GM21576 (cell line): Measurements from ENCODE around the gene PUS1.

Experiments
- ATAC-seq: cut with Tn5 transposase; IDR thresholded peaks from one replicate; pipeline ENCODE4 v1.9.1; 2021; ENCODE audit warnings: mild to moderate bottlenecking, moderate library complexity; ENCODE audit not compliant: unreplicated experiment

PUS1 gene

GRCh38 chr12:131902332-131903241, 26.5 kb upstream of the PUS1 start:
- no peak for ATAC-seq

GRCh38 chr12:131903270-131904255, 25.5 kb upstream of the PUS1 start:
- ATAC-seq, result no peak

GRCh38 chr12:131904346-131904745, 24.7 kb upstream of the PUS1 start:
- no peak for ATAC-seq

- no peak for ATAC-seq
These were observed 23.9 kb upstream of the PUS1 start for GRCh38 chr12:131905081-131905629.

- no peak for ATAC-seq
These were observed 23.4 kb upstream of the PUS1 start for GRCh38 chr12:131905630-131906091.

- no peak for ATAC-seq
These were observed 21.5 kb upstream of the PUS1 start for GRCh38 chr12:131907379-131908091.

- ATAC-seq, result no peak
These were observed 20.7 kb upstream of the PUS1 start for GRCh38 chr12:131908092-131909080.

GRCh38 chr12:131909081-131909751, 19.9 kb upstream of the PUS1 start:
- no peak for ATAC-seq

GRCh38 chr12:131909752-131910219, 19.3 kb upstream of the PUS1 start:
- no peak for ATAC-seq

- ATAC-seq, result no peak
These were observed 18.6 kb upstream of the PUS1 start for GRCh38 chr12:131910302-131911027.

GRCh38 chr12:131911028-131911650, 17.9 kb upstream of the PUS1 start:
- no peak for ATAC-seq

GRCh38 chr12:131911851-131912477, 17.1 kb upstream of the PUS1 start:
- ATAC-seq, result no peak

- ATAC-seq, result no peak
These were observed 16.4 kb upstream of the PUS1 start for GRCh38 chr12:131912518-131913274.

GRCh38 chr12:131913666-131914065, 15.4 kb upstream of the PUS1 start:
- no peak for ATAC-seq

- no peak for ATAC-seq
These were observed 14.8 kb upstream of the PUS1 start for GRCh38 chr12:131914179-131914702.
